Panc1 (cell line): Measurements from ENCODE around the gene SLIT1. TPM values are rescaled to one million over a fixed set of nuclear protein-coding genes. Genes with fewer than 3 reads are reported as not detected.
A peak's percentile ranks its signal among the peaks of the same experiment; 100 is the strongest.

Experiments used
- ATAC-seq: fragments of 200-7000 bp; cut with Tn5 transposase; 2 replicates; pipeline ENCODE4 v1.9.1; 2020; ENCODE audit warnings: mild to moderate bottlenecking, moderate library complexity
- BruUV-seq: library from RNA; stranded (reverse); fragments of 400-500 nt; replicated peaks from 2 replicates; lab custom pipeline; 2021; lab: Mats Ljungman, UMichigan
- CTCF ChIA-PET: fragments of 300-600 bp; sonication (Branson Sonifier 250); formaldehyde crosslinking; loops from one replicate; lab custom pipeline; 2022; ENCODE audit warnings: antibody characterized with exemption; lab: Charles Lee
- POLR2A ChIA-PET: fragments of 300-600 bp; sonication (Branson Sonifier 250); formaldehyde crosslinking; loops from one replicate; lab custom pipeline; 2022; ENCODE audit warnings: antibody characterized with exemption; lab: Charles Lee
- DNase-seq: peaks from one replicate; pipeline ENCODE4 v3.0.0-alpha.2; 2010; ENCODE audit warnings: low read depth, low spot score
- H3K27ac ChIP-seq: 2 replicates; pipeline ENCODE4 v1.5.1; 2011; ENCODE audit warnings: mild to moderate bottlenecking, low read length, inconsistent platforms
- H3K27me3 ChIP-seq: fragments of 200-500 bp; sonication (Bioruptor generic); 2 replicates; pipeline ENCODE4 v1.6.0; 2014; ENCODE audit warnings: low read length, inconsistent platforms; ENCODE audit not compliant: control insufficient read depth, insufficient read depth
- H3K36me3 ChIP-seq: fragments of 200-500 bp; sonication (Bioruptor generic); 2 replicates; pipeline ENCODE4 v1.5.1; 2014; ENCODE audit warnings: inconsistent platforms, mild to moderate bottlenecking, low read length, moderate library complexity; ENCODE audit not compliant: control insufficient read depth, insufficient read depth
- H3K4me1 ChIP-seq: 2 replicates; pipeline ENCODE4 v1.5.1; 2011; ENCODE audit warnings: inconsistent platforms, mild to moderate bottlenecking, low read length, moderate library complexity; ENCODE audit not compliant: control insufficient read depth, insufficient read depth
- H3K4me3 ChIP-seq, 2 experiments: 2 replicates each; pipeline ENCODE4 v1.5.1; 2011 to 2012; ENCODE audit warnings: low read depth in 2 of 2, low read length in 2 of 2, mild to moderate bottlenecking in 2 of 2, inconsistent platforms in 1 of 2, moderate library complexity in 1 of 2
- H3K9me3 ChIP-seq: fragments of 200-500 bp; sonication (Bioruptor generic); 2 replicates; pipeline ENCODE4 v1.5.1; 2014; ENCODE audit warnings: low read depth, mild to moderate bottlenecking, inconsistent platforms, low read length, moderate library complexity; ENCODE audit not compliant: control insufficient read depth, insufficient read depth
- POLR2AphosphoS5 ChIP-seq: IDR thresholded peaks from 2 replicates; pipeline ENCODE4 v1.6.1; 2012; ENCODE audit warnings: mild to moderate bottlenecking, low read depth, low read length, moderate library complexity
- SIN3A ChIP-seq: IDR thresholded peaks from 2 replicates; pipeline ENCODE4 v1.6.1; 2012; ENCODE audit warnings: low read depth, mild to moderate bottlenecking, low read length, moderate library complexity, borderline replicate concordance; ENCODE audit not compliant: insufficient read depth
- TCF7L2 ChIP-seq: IDR thresholded peaks from 2 replicates; pipeline ENCODE4 v1.6.1; 2011; ENCODE audit warnings: mild to moderate bottlenecking, low read depth, low read length, inconsistent platforms
- in situ Hi-C: cut with HindIII; loops from 2 replicates; pipeline ENCODE4 v1.10.0; 2016; ENCODE audit warnings: low sequenced_read_pairs, low pct_unique_long_range_greater_than_20kb
- intact Hi-C: fragments of 100-400 bp; cut with micrococcal nuclease; formaldehyde crosslinking; loops from one replicate; pipeline ENCODE4 v1.10.0; 2022; ENCODE audit not compliant: unreplicated experiment
- total RNA-seq: library from RNA; stranded (reverse); gene quantifications from one replicate; pipeline ENCODE4 v1.2.1, GENCODE V29; 2021; ENCODE audit not compliant: unreplicated experiment
- TF ChIP-seq, protein P1 (sequence below): fragments of 450-650 bp; IDR thresholded peaks from 2 replicates; pipeline ENCODE4 v1.5.1; 2017; ENCODE audit warnings: mild to moderate bottlenecking
- TF ChIP-seq, protein P2 (sequence below), 2 experiments: IDR thresholded peaks; 2 replicates each; pipeline ENCODE4 v1.6.1; 2011 to 2012; ENCODE audit warnings: low read depth in 2 of 2, control low read depth in 1 of 2, low read length in 1 of 2, mild to moderate bottlenecking in 1 of 2, moderate library complexity in 1 of 2; ENCODE audit not compliant: insufficient read depth in 1 of 2

The SLIT1 gene
- total RNA-seq, 1 experiment from 2014 or later, result 2.6 TPM

DNA sequence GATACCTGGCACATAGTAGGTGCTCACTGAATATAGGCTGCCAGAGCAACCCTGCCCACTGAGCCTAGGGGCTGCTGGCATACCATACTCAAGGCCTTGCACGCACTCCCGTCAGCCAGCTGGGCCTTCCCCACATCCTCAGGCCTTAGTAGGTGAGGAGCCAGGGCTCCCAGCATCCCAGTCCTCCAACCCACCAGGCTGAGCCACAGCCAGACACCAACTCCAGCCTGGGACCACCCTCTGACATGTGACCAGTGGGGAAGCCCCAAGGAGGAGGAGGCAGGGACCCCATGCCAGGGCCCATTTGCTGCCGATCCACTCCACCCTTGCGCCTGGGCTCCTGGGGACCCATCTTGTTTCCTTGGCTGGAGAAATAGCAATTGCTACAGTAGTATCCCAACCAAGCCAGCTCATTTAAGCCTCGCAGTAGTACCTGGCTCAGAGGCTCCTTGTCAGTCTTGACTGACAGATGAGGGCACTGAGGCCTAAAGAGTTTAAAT, 11.4 kb downstream of the SLIT1 start:
- no peak overlapping the region for H3K4me3 ChIP-seq
- POLR2A ChIA-PET, result no interaction called here
- no peak overlapping the region for H3K27ac ChIP-seq
- in situ Hi-C loops (no loop called here), intact Hi-C loops (no loop called here)
- DNase-seq (no peak), ATAC-seq (0 out of 2 replicates have a peak, but pooled peaks have one; percentile 18)
- peaks cover 4% of the 10 kb centered on the region; the same call in 1 of the 2 replicates for H3K27me3 ChIP-seq
- CTCF ChIA-PET, result interaction anchor here (1.0 kb wide), 1 partner anchor 22 kb away, joined by 5 read pairs; no protein-coding TSS in a partner anchor
- no TSS peak for BruUV-seq
- no peaks in the 10 kb centered on the region for H3K36me3 ChIP-seq
- no peak for TF ChIP-seq TCF7L2
- TF ChIP-seq, protein P1, sequence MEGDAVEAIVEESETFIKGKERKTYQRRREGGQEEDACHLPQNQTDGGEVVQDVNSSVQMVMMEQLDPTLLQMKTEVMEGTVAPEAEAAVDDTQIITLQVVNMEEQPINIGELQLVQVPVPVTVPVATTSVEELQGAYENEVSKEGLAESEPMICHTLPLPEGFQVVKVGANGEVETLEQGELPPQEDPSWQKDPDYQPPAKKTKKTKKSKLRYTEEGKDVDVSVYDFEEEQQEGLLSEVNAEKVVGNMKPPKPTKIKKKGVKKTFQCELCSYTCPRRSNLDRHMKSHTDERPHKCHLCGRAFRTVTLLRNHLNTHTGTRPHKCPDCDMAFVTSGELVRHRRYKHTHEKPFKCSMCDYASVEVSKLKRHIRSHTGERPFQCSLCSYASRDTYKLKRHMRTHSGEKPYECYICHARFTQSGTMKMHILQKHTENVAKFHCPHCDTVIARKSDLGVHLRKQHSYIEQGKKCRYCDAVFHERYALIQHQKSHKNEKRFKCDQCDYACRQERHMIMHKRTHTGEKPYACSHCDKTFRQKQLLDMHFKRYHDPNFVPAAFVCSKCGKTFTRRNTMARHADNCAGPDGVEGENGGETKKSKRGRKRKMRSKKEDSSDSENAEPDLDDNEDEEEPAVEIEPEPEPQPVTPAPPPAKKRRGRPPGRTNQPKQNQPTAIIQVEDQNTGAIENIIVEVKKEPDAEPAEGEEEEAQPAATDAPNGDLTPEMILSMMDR, result no peak
- H3K4me1 ChIP-seq, result no peaks in the 10 kb centered on the region
- no peaks in the 10 kb centered on the region for H3K9me3 ChIP-seq

DNA sequence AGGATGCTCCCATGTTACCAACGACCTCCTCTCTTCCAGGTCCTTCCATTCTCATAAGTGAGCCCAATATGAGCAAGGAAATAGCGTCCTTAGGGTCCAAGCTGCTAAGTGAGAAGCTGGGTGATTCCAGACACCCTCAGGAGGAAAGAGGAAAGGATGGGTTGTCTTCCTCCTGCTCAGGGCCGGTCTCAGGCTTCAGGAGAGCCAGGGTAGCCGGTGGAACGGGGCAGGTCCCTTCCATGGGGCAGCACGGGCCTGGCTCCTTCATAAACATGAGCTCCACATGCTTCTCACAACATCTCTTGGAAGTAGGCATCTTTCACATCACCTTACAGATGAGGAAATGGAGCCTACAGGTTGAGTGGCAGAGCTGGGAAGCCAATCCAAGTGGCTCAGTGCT, 12.7 kb downstream of the SLIT1 start:
- intact Hi-C loops, result no loop called here
- Histone ChIP-seq H3K4me3 (no peak overlapping the region), H3K9me3 (no peaks in the 10 kb centered on the region), H3K27ac (no peak overlapping the region), H3K27me3 (no peaks in the 10 kb centered on the region; the same call in 1 of the 2 replicates), H3K36me3 (no peaks in the 10 kb centered on the region), H3K4me1 (no peaks in the 10 kb centered on the region)
- CTCF ChIA-PET, result interaction anchor here (0.6 to 0.7 kb wide), 3 partner anchors 32 to 180 kb away, joined by 3 to 7 read pairs (median 4); no protein-coding TSS in a partner anchor
- no TSS peak for BruUV-seq
- TF ChIP-seq TCF7L2 (no peak), SIN3A (no peak), POLR2AphosphoS5 (no peak)
- TF ChIP-seq, protein P2, sequence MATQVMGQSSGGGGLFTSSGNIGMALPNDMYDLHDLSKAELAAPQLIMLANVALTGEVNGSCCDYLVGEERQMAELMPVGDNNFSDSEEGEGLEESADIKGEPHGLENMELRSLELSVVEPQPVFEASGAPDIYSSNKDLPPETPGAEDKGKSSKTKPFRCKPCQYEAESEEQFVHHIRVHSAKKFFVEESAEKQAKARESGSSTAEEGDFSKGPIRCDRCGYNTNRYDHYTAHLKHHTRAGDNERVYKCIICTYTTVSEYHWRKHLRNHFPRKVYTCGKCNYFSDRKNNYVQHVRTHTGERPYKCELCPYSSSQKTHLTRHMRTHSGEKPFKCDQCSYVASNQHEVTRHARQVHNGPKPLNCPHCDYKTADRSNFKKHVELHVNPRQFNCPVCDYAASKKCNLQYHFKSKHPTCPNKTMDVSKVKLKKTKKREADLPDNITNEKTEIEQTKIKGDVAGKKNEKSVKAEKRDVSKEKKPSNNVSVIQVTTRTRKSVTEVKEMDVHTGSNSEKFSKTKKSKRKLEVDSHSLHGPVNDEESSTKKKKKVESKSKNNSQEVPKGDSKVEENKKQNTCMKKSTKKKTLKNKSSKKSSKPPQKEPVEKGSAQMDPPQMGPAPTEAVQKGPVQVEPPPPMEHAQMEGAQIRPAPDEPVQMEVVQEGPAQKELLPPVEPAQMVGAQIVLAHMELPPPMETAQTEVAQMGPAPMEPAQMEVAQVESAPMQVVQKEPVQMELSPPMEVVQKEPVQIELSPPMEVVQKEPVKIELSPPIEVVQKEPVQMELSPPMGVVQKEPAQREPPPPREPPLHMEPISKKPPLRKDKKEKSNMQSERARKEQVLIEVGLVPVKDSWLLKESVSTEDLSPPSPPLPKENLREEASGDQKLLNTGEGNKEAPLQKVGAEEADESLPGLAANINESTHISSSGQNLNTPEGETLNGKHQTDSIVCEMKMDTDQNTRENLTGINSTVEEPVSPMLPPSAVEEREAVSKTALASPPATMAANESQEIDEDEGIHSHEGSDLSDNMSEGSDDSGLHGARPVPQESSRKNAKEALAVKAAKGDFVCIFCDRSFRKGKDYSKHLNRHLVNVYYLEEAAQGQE (IDR thresholded peaks at IDR 0.05; ENCODE audit: insufficient read depth in 1 of 2, low read depth in 2 of 2, low read length in 1 of 2), result no peak
- TF ChIP-seq, protein P1, result no peak
- in situ Hi-C loops, result no loop called here
- POLR2A ChIA-PET, result interaction anchor here (0.6 kb wide), 3 partner anchors 9 to 79 kb away, joined by 3 to 13 read pairs (median 4); no protein-coding TSS in a partner anchor
- no peak for DNase-seq
- ATAC-seq, result no peak
